ENCODE measurements around the gene DOCK6. TPM values are rescaled to one million over a fixed set of nuclear protein-coding genes. Genes with fewer than 3 reads are reported as not detected.
A peak's percentile ranks its signal among the peaks of the same experiment; 100 is the strongest.

The DOCK6 gene
- total RNA-seq, 1 experiment from 2014 or later, result 57.9 TPM

GRCh38 chr19:11203194-11204075 is 58.9 kb downstream of the DOCK6 start:
- Histone ChIP-seq H2AK5ac (ENCODE audit: insufficient read length, low read length) (no peak overlapping the region), H3K23me2 (ENCODE audit: insufficient read length, low read depth, low read length, poor library complexity, severe bottlenecking) (no peaks in the 10 kb centered on the region), H2BK12ac (ENCODE audit: insufficient read length, low read depth, low read length) (no peak overlapping the region), H2BK20ac (ENCODE audit: low read depth, low read length, poor library complexity, severe bottlenecking) (no peak overlapping the region), H3K27me3 (ENCODE audit: insufficient read depth, low read length) (no peaks in the 10 kb centered on the region), H3K9me3 (ENCODE audit: control insufficient read depth, low read depth, low read length) (no peaks in the 10 kb centered on the region), H3K4me2 (ENCODE audit: insufficient read depth, insufficient read length, low read length) (no peak overlapping the region), H4K20me1 (ENCODE audit: control insufficient read depth, insufficient read depth, insufficient read length) (no peaks in the 10 kb centered on the region), H3K23ac (ENCODE audit: insufficient read length, low read depth, low read length) (no peak overlapping the region), H3K79me2 (ENCODE audit: insufficient read depth, low read length) (no peaks in the 10 kb centered on the region), H3K18ac (ENCODE audit: insufficient read length, low read depth, low read length) (no peak overlapping the region), H2BK15ac (ENCODE audit: low read depth, low read length) (no peak overlapping the region), H3K27ac (ENCODE audit: insufficient read length, low read depth, low read length) (no peak overlapping the region), H3K4ac (ENCODE audit: low read depth, low read length) (no peak overlapping the region), H3T11ph (ENCODE audit: low read length) (no peak overlapping the region), H3K4me1 (ENCODE audit: insufficient read depth, low read length) (no peaks in the 10 kb centered on the region), H3K9ac (ENCODE audit: extremely low read depth, insufficient read length, low read length) (no peak overlapping the region), H2AFZ (ENCODE audit: low read length) (no peak overlapping the region), H4K8ac (replicated peaks; ENCODE audit: insufficient read length, low read depth, low read length) (no peak overlapping the region), H2BK5ac (ENCODE audit: insufficient read length, low read length) (no peak overlapping the region), H2BK120ac (ENCODE audit: low read depth, low read length, poor library complexity, severe bottlenecking) (no peak overlapping the region), H3K79me1 (ENCODE audit: insufficient read depth, low read depth, low read length, poor library complexity, severe bottlenecking) (no peaks in the 10 kb centered on the region), H3K56ac (ENCODE audit: insufficient read length, low read depth, low read length) (no peak overlapping the region), H4K91ac (ENCODE audit: insufficient read length, low read depth, low read length) (no peak overlapping the region), H4K5ac (ENCODE audit: insufficient read length, low read depth, low read length) (no peak overlapping the region), H3K14ac (ENCODE audit: insufficient read depth, low read length) (no peak overlapping the region)
- no peaks in the 10 kb centered on the region for H3K27me3 Mint-ChIP-seq (ENCODE audit: low read depth)
- H3K27ac Mint-ChIP-seq, result peak overlapping the region in 2 of 3 experiments; percentile 55 to 64; a peak in 2 of 7 replicates
- no peak overlapping the region for H3K4me3 Mint-ChIP-seq
- peak; percentile 86 for TF ChIP-seq CTCF (conservative IDR thresholded peaks at IDR 0.05)
- peaks cover 3 to 10% of the 10 kb centered on the region in 2 experiments; a peak in 3 of 4 replicates for H3K4me1 Mint-ChIP-seq
- DNase-seq, result peak; percentile 79
- WGBS (ENCODE audit: extremely low coverage, insufficient read length, low lambda C conversion rate), result no CpG with 5 or more reads among the region's 17 CpGs
- H3K9me3 Mint-ChIP-seq, result no peaks in the 10 kb centered on the region
- peaks cover 0 to 38% (median 23%) of the 10 kb centered on the region in 3 experiments; a peak in 5 of 7 replicates for H3K36me3 Mint-ChIP-seq (ENCODE audit: insufficient read depth in 1 of 3, low read depth in 3 of 3)

All from H9 (cell line).